ENCODE data around the gene KHDC4. TPM values are rescaled to one million over a fixed set of nuclear protein-coding genes. Genes with fewer than 3 reads are reported as not detected.

The KHDC4 gene
- total RNA-seq, 1 experiment from 2014 or later: 57.7 TPM

GRCh38 chr1:155940482-155940992, 6.3 kb upstream of the KHDC4 start:
- H3K9me3 ChIP-seq (ENCODE audit: control insufficient read depth, low read depth, low read length): no peaks in the 10 kb centered on the region
- no peak overlapping the region for H2AK5ac ChIP-seq (ENCODE audit: insufficient read length, low read length)
- no peak overlapping the region for H3K56ac ChIP-seq (ENCODE audit: insufficient read length, low read depth, low read length)
- Mint-ChIP-seq H3K4me3 (no peak overlapping the region), H3K27me3 (ENCODE audit: low read depth) (no peaks in the 10 kb centered on the region; the same call in none of the 2 replicates), H3K36me3 (ENCODE audit: insufficient read depth in 1 of 3, low read depth in 3 of 3) (peaks cover 0 to 3% (median 0%) of the 10 kb centered on the region in 3 experiments; a peak in 1 of 7 replicates), H3K4me1 (peaks cover 16 to 18% of the 10 kb centered on the region in 2 experiments), H3K27ac (peak overlapping the region; percentile 31 to 75 (median 66); a peak in 3 of 7 replicates), H3K9me3 (no peaks in the 10 kb centered on the region)
- no peak overlapping the region for H2BK15ac ChIP-seq (ENCODE audit: low read depth, low read length)
- H3K23me2 ChIP-seq (ENCODE audit: insufficient read length, low read depth, low read length, poor library complexity, severe bottlenecking): no peaks in the 10 kb centered on the region
- no peak overlapping the region for H3K4ac ChIP-seq (ENCODE audit: low read depth, low read length)
- H3K23ac ChIP-seq (ENCODE audit: insufficient read length, low read depth, low read length): no peak overlapping the region
- no peak overlapping the region for H3K18ac ChIP-seq (ENCODE audit: insufficient read length, low read depth, low read length)
- no peaks in the 10 kb centered on the region for H3K79me1 ChIP-seq (ENCODE audit: insufficient read depth, low read depth, low read length, poor library complexity, severe bottlenecking)
- no peak overlapping the region for H3K27ac ChIP-seq (ENCODE audit: insufficient read length, low read depth, low read length)
- no CpG with 5 or more reads among the region's 4 CpGs for WGBS (ENCODE audit: extremely low coverage, insufficient read length, low lambda C conversion rate)
- no peak overlapping the region for H2AFZ ChIP-seq (ENCODE audit: low read length)
- H3K4me2 ChIP-seq (ENCODE audit: insufficient read depth, insufficient read length, low read length): no peak overlapping the region
- no peak for DNase-seq
- H2BK120ac ChIP-seq (ENCODE audit: low read depth, low read length, poor library complexity, severe bottlenecking): no peak overlapping the region
- no peak overlapping the region; the same call in 1 of the 2 replicates for H3K14ac ChIP-seq (ENCODE audit: insufficient read depth, low read length)
- H3K79me2 ChIP-seq (ENCODE audit: insufficient read depth, low read length): no peaks in the 10 kb centered on the region
- no peak overlapping the region for H4K91ac ChIP-seq (ENCODE audit: insufficient read length, low read depth, low read length)
- no peaks in the 10 kb centered on the region for H3K27me3 ChIP-seq (ENCODE audit: insufficient read depth, low read length)
- no peaks in the 10 kb centered on the region for H4K20me1 ChIP-seq (ENCODE audit: control insufficient read depth, insufficient read depth, insufficient read length)
- H2BK20ac ChIP-seq (ENCODE audit: low read depth, low read length, poor library complexity, severe bottlenecking): no peak overlapping the region
- no peak overlapping the region for H2BK12ac ChIP-seq (ENCODE audit: insufficient read length, low read depth, low read length)
- no peak overlapping the region for H4K5ac ChIP-seq (ENCODE audit: insufficient read length, low read depth, low read length)
- no peak for TF ChIP-seq CTCF (conservative IDR thresholded peaks at IDR 0.05)
- no peak overlapping the region for H3T11ph ChIP-seq (ENCODE audit: low read length)
- H2BK5ac ChIP-seq (ENCODE audit: insufficient read length, low read length): no peak overlapping the region
- no peaks in the 10 kb centered on the region for H3K4me1 ChIP-seq (ENCODE audit: insufficient read depth, low read length)
- H4K8ac ChIP-seq (replicated peaks; ENCODE audit: insufficient read length, low read depth, low read length): no peak overlapping the region
- H3K9ac ChIP-seq (ENCODE audit: extremely low read depth, insufficient read length, low read length): no peak overlapping the region

Data from H9 (cell line).